IMR-90 (cell line): ENCODE data around the gene TFAM. TPM values are rescaled to one million over a fixed set of nuclear protein-coding genes. Genes with fewer than 3 reads are reported as not detected.

Experiments used
- polyA plus RNA-seq, 3 experiments: library from polyadenylated mRNA; depleted of rRNA; stranded (reverse); fragments of >200 nt; gene quantifications; 2 replicates each; pipeline ENCODE4 v1.2.3, GENCODE V29; 2012; ENCODE audit warnings: low replicate concordance in 1 of 3
- total RNA-seq: library from RNA; depleted of rRNA; stranded (reverse); fragments of >200 nt; gene quantifications from 2 replicates; pipeline ENCODE4 v1.2.3, GENCODE V29; 2012; rRNA removed

TFAM gene
- total and polyA plus RNA-seq, 2 of the 4 experiments (the other 2 are of a cell fraction), result 7.6 to 16.7 TPM

Other genes with a start within 250 kb of the TFAM start
- 2.0 and 5.0 TPM in 2 replicates for gene IPMK, start 117.5 kb upstream of the TFAM start, total RNA-seq
- gene IPMK, start 117.5 kb upstream of the TFAM start, polyA plus RNA-seq (2012; rRNA removed), result 0.69 and 0.89 TPM in 2 replicates
- gene CISD1, start 116.2 kb upstream of the TFAM start, total RNA-seq, result 25.8 and 34.6 TPM in 2 replicates
- gene CISD1, start 116.2 kb upstream of the TFAM start, polyA plus RNA-seq (2012; rRNA removed), result 25.7 and 28.2 TPM in 2 replicates
- 9.1 and 15.8 TPM in 2 replicates for gene UBE2D1, start 50.4 kb upstream of the TFAM start, total RNA-seq
- 9.5 and 9.7 TPM in 2 replicates for gene UBE2D1, start 50.4 kb upstream of the TFAM start, polyA plus RNA-seq (2012; rRNA removed)
- 38.9 and 42.5 TPM in 2 replicates for gene BICC1, start 127.5 kb downstream of the TFAM start, total RNA-seq
- gene BICC1, start 127.5 kb downstream of the TFAM start, polyA plus RNA-seq (2012; rRNA removed), result 5.1 and 5.7 TPM in 2 replicates